Immature natural killer cell (primary cell): ENCODE results near the gene SCGN. TPM values are rescaled to one million over a fixed set of nuclear protein-coding genes. Genes with fewer than 3 reads are reported as not detected.

Source experiments
- DNase-seq, 3 donors: peaks; one replicate each; pipeline ENCODE4 v3.0.0; 2022; ENCODE audit warnings: mixed read lengths in 1 of 3
- H3K27ac Mint-ChIP-seq, 6 donors: one replicate each; pipeline ENCODE4 v1.8.0; 2020; ENCODE audit warnings: mixed read lengths in 6 of 6, mild to moderate bottlenecking in 5 of 6, inconsistent platforms in 4 of 6, moderate library complexity in 3 of 6
- H3K27me3 Mint-ChIP-seq, 3 donors: one replicate each; pipeline ENCODE4 v1.8.0; 2020 to 2021; ENCODE audit warnings: low read depth in 3 of 3, mild to moderate bottlenecking in 3 of 3, mixed read lengths in 3 of 3, moderate library complexity in 3 of 3, inconsistent platforms in 1 of 3
- H3K36me3 Mint-ChIP-seq, 3 donors: one replicate each; pipeline ENCODE4 v1.8.0; 2020; ENCODE audit warnings: mixed read lengths in 3 of 3, inconsistent platforms in 2 of 3, mild to moderate bottlenecking in 2 of 3
- H3K4me1 Mint-ChIP-seq, 2 donors: one replicate each; pipeline ENCODE4 v1.8.0; 2020; ENCODE audit warnings: inconsistent platforms in 2 of 2, mild to moderate bottlenecking in 2 of 2, mixed read lengths in 2 of 2, moderate library complexity in 1 of 2
- H3K4me3 Mint-ChIP-seq, 5 donors: one replicate each; pipeline ENCODE4 v1.8.0; 2020; ENCODE audit warnings: mild to moderate bottlenecking in 5 of 5, mixed read lengths in 5 of 5, inconsistent platforms in 3 of 5, moderate library complexity in 3 of 5
- H3K9me3 Mint-ChIP-seq, 6 donors: one replicate each; pipeline ENCODE4 v1.8.0; 2020; ENCODE audit warnings: mild to moderate bottlenecking in 6 of 6, mixed read lengths in 6 of 6, inconsistent platforms in 4 of 6, moderate library complexity in 3 of 6
- polyA plus RNA-seq, 3 donors: library from polyadenylated mRNA; unstranded; fragments of 300-500 nt; fragmentation: Illumina TruSeq; gene quantifications; one replicate each; pipeline ENCODE4 v1.2.3, GENCODE V29; 2021

SCGN gene
- polyA plus RNA-seq, 3 donors from 2014 or later: not detected

- H3K36me3 Mint-ChIP-seq: no peaks in the 10 kb centered on the region
- DNase-seq: no peak
- H3K27ac Mint-ChIP-seq: no peak overlapping the region
- no peaks in the 10 kb centered on the region for H3K4me1 Mint-ChIP-seq
- peaks cover 2 to 9% (median 2%) of the 10 kb centered on the region in 3 donors for H3K27me3 Mint-ChIP-seq
- no peak overlapping the region for H3K4me3 Mint-ChIP-seq
- peaks cover 0 to 2% (median 0%) of the 10 kb centered on the region in 6 donors for H3K9me3 Mint-ChIP-seq
These were observed 52.0 kb downstream of the SCGN start for GRCh38 chr6:25704001-25704400.

GRCh38 chr6:25706314-25707014 is 54.4 kb downstream of the SCGN start:
- no peaks in the 10 kb centered on the region for H3K4me1 Mint-ChIP-seq
- H3K27ac Mint-ChIP-seq: no peak overlapping the region
- H3K27me3 Mint-ChIP-seq: peaks cover 2 to 9% (median 2%) of the 10 kb centered on the region in 3 donors
- no peaks in the 10 kb centered on the region for H3K36me3 Mint-ChIP-seq
- peaks cover 0 to 2% (median 0%) of the 10 kb centered on the region in 6 donors for H3K9me3 Mint-ChIP-seq
- no peak overlapping the region for H3K4me3 Mint-ChIP-seq
- no peak for DNase-seq

GRCh38 chr6:25709761-25710160 is 57.7 kb downstream of the SCGN start:
- no peaks in the 10 kb centered on the region for H3K36me3 Mint-ChIP-seq
- peaks cover 0 to 2% (median 0%) of the 10 kb centered on the region in 6 donors for H3K9me3 Mint-ChIP-seq
- no peak for DNase-seq
- H3K4me3 Mint-ChIP-seq: no peak overlapping the region
- H3K27me3 Mint-ChIP-seq: peaks cover 2 to 9% (median 2%) of the 10 kb centered on the region in 3 donors
- H3K4me1 Mint-ChIP-seq: no peaks in the 10 kb centered on the region
- H3K27ac Mint-ChIP-seq: no peak overlapping the region

GRCh38 chr6:25710287-25710686 is 58.3 kb downstream of the SCGN start:
- Mint-ChIP-seq H3K27me3 (peaks cover 2 to 9% (median 2%) of the 10 kb centered on the region in 3 donors), H3K27ac (no peak overlapping the region), H3K9me3 (peaks cover 0 to 2% (median 0%) of the 10 kb centered on the region in 6 donors), H3K36me3 (no peaks in the 10 kb centered on the region), H3K4me3 (no peak overlapping the region), H3K4me1 (no peaks in the 10 kb centered on the region)
- DNase-seq: no peak

- H3K27ac Mint-ChIP-seq: no peak overlapping the region
- no peak overlapping the region for H3K4me3 Mint-ChIP-seq
These were observed 61.8 kb downstream of the SCGN start for GRCh38 chr6:25713824-25714223.

GRCh38 chr6:25714765-25715164 is 62.8 kb downstream of the SCGN start:
- no peak overlapping the region for H3K27ac Mint-ChIP-seq
- H3K27me3 Mint-ChIP-seq: peaks cover 0 to 2% (median 0%) of the 10 kb centered on the region in 3 donors
- no peaks in the 10 kb centered on the region for H3K4me1 Mint-ChIP-seq
- no peaks in the 10 kb centered on the region for H3K36me3 Mint-ChIP-seq
- no peak overlapping the region for H3K4me3 Mint-ChIP-seq
- DNase-seq: no peak
- no peaks in the 10 kb centered on the region for H3K9me3 Mint-ChIP-seq

More at GRCh38 chr6:25713824-25714223, 61.8 kb downstream of the SCGN start:
- Mint-ChIP-seq H3K36me3 (no peaks in the 10 kb centered on the region), H3K4me1 (no peaks in the 10 kb centered on the region), H3K9me3 (no peaks in the 10 kb centered on the region), H3K27me3 (peaks cover 0 to 2% (median 0%) of the 10 kb centered on the region in 3 donors)
- DNase-seq: no peak

GRCh38 chr6:25715794-25716193 is 63.8 kb downstream of the SCGN start:
- Mint-ChIP-seq H3K4me1 (no peaks in the 10 kb centered on the region), H3K9me3 (no peaks in the 10 kb centered on the region), H3K36me3 (no peaks in the 10 kb centered on the region), H3K27me3 (peaks cover 0 to 2% (median 0%) of the 10 kb centered on the region in 3 donors), H3K27ac (no peak overlapping the region), H3K4me3 (no peak overlapping the region)
- DNase-seq: no peak

GRCh38 chr6:25717866-25718740 is 66.1 kb downstream of the SCGN start:
- no peaks in the 10 kb centered on the region for H3K36me3 Mint-ChIP-seq
- H3K27me3 Mint-ChIP-seq: peaks cover 0 to 6% (median 0%) of the 10 kb centered on the region in 3 donors
- no peak overlapping the region for H3K4me3 Mint-ChIP-seq
- DNase-seq: no peak
- no peaks in the 10 kb centered on the region for H3K4me1 Mint-ChIP-seq
- H3K9me3 Mint-ChIP-seq: no peaks in the 10 kb centered on the region
- no peak overlapping the region for H3K27ac Mint-ChIP-seq

GRCh38 chr6:25726122-25726911 is 74.3 kb downstream of the SCGN start:
- Mint-ChIP-seq H3K4me3 (no peak overlapping the region), H3K36me3 (no peaks in the 10 kb centered on the region), H3K9me3 (no peaks in the 10 kb centered on the region), H3K27ac (no peak overlapping the region), H3K27me3 (peaks cover 6 to 15% (median 6%) of the 10 kb centered on the region in 3 donors), H3K4me1 (no peaks in the 10 kb centered on the region)
- no peak for DNase-seq

GRCh38 chr6:25727028-25727427 is 75.0 kb downstream of the SCGN start:
- Mint-ChIP-seq H3K4me1 (no peaks in the 10 kb centered on the region), H3K9me3 (peaks cover 0 to 1% (median 0%) of the 10 kb centered on the region in 6 donors)

GRCh38 chr6:25730907-25731306 is 78.9 kb downstream of the SCGN start:
- Mint-ChIP-seq H3K27ac (no peak overlapping the region), H3K27me3 (peaks cover 5 to 19% (median 9%) of the 10 kb centered on the region in 3 donors)

More at GRCh38 chr6:25727028-25727427, 75.0 kb downstream of the SCGN start:
- Mint-ChIP-seq H3K36me3 (no peaks in the 10 kb centered on the region), H3K27ac (no peak overlapping the region), H3K27me3 (peaks cover 6 to 15% (median 6%) of the 10 kb centered on the region in 3 donors), H3K4me3 (no peak overlapping the region)
- no peak for DNase-seq

GRCh38 chr6:25731721-25732120 is 79.7 kb downstream of the SCGN start:
- no peak for DNase-seq
- Mint-ChIP-seq H3K27ac (no peak overlapping the region), H3K4me3 (no peak overlapping the region), H3K9me3 (peaks cover 0 to 9% (median 0%) of the 10 kb centered on the region in 6 donors), H3K27me3 (peaks cover 5 to 26% (median 10%) of the 10 kb centered on the region in 3 donors), H3K36me3 (no peaks in the 10 kb centered on the region), H3K4me1 (no peaks in the 10 kb centered on the region)

More at GRCh38 chr6:25730907-25731306, 78.9 kb downstream of the SCGN start:
- Mint-ChIP-seq H3K9me3 (peaks cover 0 to 3% (median 0%) of the 10 kb centered on the region in 6 donors), H3K4me3 (no peak overlapping the region), H3K36me3 (no peaks in the 10 kb centered on the region), H3K4me1 (no peaks in the 10 kb centered on the region)
- no peak for DNase-seq

- no peak for DNase-seq
- H3K36me3 Mint-ChIP-seq: no peaks in the 10 kb centered on the region
- peaks cover 0 to 12% (median 5%) of the 10 kb centered on the region in 6 donors for H3K9me3 Mint-ChIP-seq
- no peak overlapping the region for H3K4me3 Mint-ChIP-seq
- H3K4me1 Mint-ChIP-seq: no peaks in the 10 kb centered on the region
- H3K27ac Mint-ChIP-seq: no peak overlapping the region
- peaks cover 5 to 29% (median 12%) of the 10 kb centered on the region in 3 donors for H3K27me3 Mint-ChIP-seq
These were observed 80.6 kb downstream of the SCGN start for GRCh38 chr6:25732468-25733198.
